NCI-H460 (cell line): ENCODE results near the gene HOXD9. TPM values are rescaled to one million over a fixed set of nuclear protein-coding genes. Genes with fewer than 3 reads are reported as not detected.

ENCODE experiments used
- DNase-seq: peaks from one replicate; pipeline ENCODE4 v3.0.0-alpha.2; 2016; ENCODE audit warnings: low read depth; ENCODE audit errors: extremely low read depth
- total RNA-seq: library from RNA; depleted of rRNA; stranded (reverse); fragments of >200 nt; shearing (Covaris generic); gene quantifications from 2 replicates; pipeline ENCODE4 v1.2.3, GENCODE V29; 2014

HOXD9 gene
- total RNA-seq, 1 experiment from 2014 or later, result not detected

- DNase-seq, result no peak
Observed at GRCh38 chr2:176109192-176109901, 13.2 kb upstream of the HOXD9 start.

- DNase-seq, result no peak
Observed at GRCh38 chr2:176109946-176110345, 12.6 kb upstream of the HOXD9 start.

GRCh38 chr2:176110415-176111308 lies 11.9 kb upstream of the HOXD9 start:
- DNase-seq, result no peak

GRCh38 chr2:176111309-176111663 lies 11.2 kb upstream of the HOXD9 start:
- DNase-seq, result peak; percentile 55

- no peak for DNase-seq
Observed at GRCh38 chr2:176111846-176112374, 10.6 kb upstream of the HOXD9 start.

- no peak for DNase-seq
Observed at GRCh38 chr2:176112375-176113302, 9.9 kb upstream of the HOXD9 start.

GRCh38 chr2:176114120-176114929 lies 8.2 kb upstream of the HOXD9 start:
- no peak for DNase-seq

- no peak for DNase-seq
Observed at GRCh38 chr2:176114930-176115625, 7.4 kb upstream of the HOXD9 start.

- no peak for DNase-seq
Observed at GRCh38 chr2:176115883-176116813, 6.4 kb upstream of the HOXD9 start, which contains the start of gene HOXD10. TSS of gene HOXD10 (plus strand) at chr2:176116778. CDS start at chr2:176116834, 56 bp downstream.

- DNase-seq, result no peak
Observed at GRCh38 chr2:176117162-176117822, 5.2 kb upstream of the HOXD9 start.

GRCh38 chr2:176117823-176118371 lies 4.6 kb upstream of the HOXD9 start:
- no peak for DNase-seq

- DNase-seq, result peak; percentile 72
Observed at GRCh38 chr2:176118601-176119339, 3.7 kb upstream of the HOXD9 start.

GRCh38 chr2:176120364-176121189 lies 1.9 kb upstream of the HOXD9 start:
- no peak for DNase-seq

- no peak for DNase-seq
Observed at GRCh38 chr2:176121190-176122051, 1.1 kb upstream of the HOXD9 start.
